HepG2 (cell line): Measurements from ENCODE around the gene TMA7B. TPM values are rescaled to one million over a fixed set of nuclear protein-coding genes. Genes with fewer than 3 reads are reported as not detected.

ENCODE experiments used
- ATAC-seq: fragments of 200-7000 bp; cut with Tn5 transposase; 3 replicates; pipeline ENCODE4 v1.9.1; 2020; ENCODE audit warnings: mild to moderate bottlenecking, moderate library complexity
- BruUV-seq: library from RNA; stranded (reverse); fragments of 400-500 nt; replicated peaks from 2 replicates; lab custom pipeline; 2021; lab: Mats Ljungman, UMichigan
- CTCF ChIA-PET: fragments of 300-600 bp; formaldehyde crosslinking; extraction: SDS; loops from one replicate; lab custom pipeline; 2021; ENCODE audit warnings: low total read pairs, inconsistent platforms, low intra/inter-chr PET ratio; lab: Yijun Ruan, JAX
- POLR2A ChIA-PET: fragments of 350-600 bp; sonication (Branson Sonifier 250); formaldehyde crosslinking; loops from one replicate; lab custom pipeline; 2020; ENCODE audit warnings: antibody characterized with exemption, inconsistent platforms; lab: Yijun Ruan, JAX
- DNase-seq: peaks from one replicate; pipeline ENCODE4 v3.0.0-alpha.2; 2015; ENCODE audit warnings: low spot score
- FAIRE-seq: peaks from 3 replicates; lab custom pipeline; 2011; peaks lifted over from hg19 to GRCh38; lab: Jason Lieb, UNC
- H2AFZ ChIP-seq: one replicate; pipeline ENCODE4 v1.6.1; 2011; ENCODE audit warnings: low read length, inconsistent platforms
- H3K27ac ChIP-seq: fragments of 300-600 bp; 3 replicates; pipeline ENCODE4 v1.8.0; 2011; ENCODE audit warnings: mixed run types, mild to moderate bottlenecking, mixed read lengths, low read length, inconsistent platforms; ENCODE audit not compliant: insufficient read depth; ENCODE audit errors: extremely low read length
- H3K27me3 ChIP-seq, 2 experiments: fragments of 200-600 bp in 1 of 2; 2 replicates in 1 of 2; 3 replicates in 1 of 2; pipeline versions ENCODE4 v1.6.0 to v1.8.0; 2011; ENCODE audit warnings: low read length in 2 of 2, mild to moderate bottlenecking in 2 of 2, moderate library complexity in 2 of 2, inconsistent platforms in 1 of 2; ENCODE audit not compliant: insufficient read depth in 2 of 2, control insufficient read depth in 1 of 2
- H3K36me3 ChIP-seq, 2 experiments: fragments of 200-600 bp in 1 of 2; replicated peaks in 1 of 2; 2 replicates in 1 of 2; 3 replicates in 1 of 2; pipeline versions ENCODE4 v1.5.1 to v1.8.0; 2011; ENCODE audit warnings: low read length in 2 of 2, inconsistent platforms in 1 of 2; ENCODE audit not compliant: insufficient read depth in 2 of 2, control insufficient read depth in 1 of 2
- H3K4me1 ChIP-seq: 2 replicates; pipeline ENCODE4 v1.5.1; 2012; ENCODE audit warnings: low read length, inconsistent platforms; ENCODE audit not compliant: insufficient read depth
- H3K4me2 ChIP-seq: 2 replicates; pipeline ENCODE4 v1.6.0; 2011; ENCODE audit warnings: low read depth, low read length, inconsistent platforms
- H3K4me3 ChIP-seq, 3 experiments: fragments of 200-600 bp in 1 of 3; sonication (generic), shearing (Covaris generic) in 1 of 3; replicated peaks in 1 of 3; 2 replicates each; pipeline ENCODE4 v1.5.1; 2011 to 2016; ENCODE audit warnings: low read length in 3 of 3, inconsistent platforms in 2 of 3, low read depth in 2 of 3, mild to moderate bottlenecking in 2 of 3, control low read depth in 1 of 3, mixed read lengths in 1 of 3; ENCODE audit not compliant: insufficient read depth in 1 of 3
- H3K79me2 ChIP-seq: one replicate; pipeline ENCODE4 v1.6.1; 2011; ENCODE audit warnings: low read length, inconsistent platforms; ENCODE audit not compliant: insufficient read depth
- H3K9ac ChIP-seq: 2 replicates; pipeline ENCODE4 v1.6.0; 2011; ENCODE audit warnings: mild to moderate bottlenecking, low read depth, low read length, inconsistent platforms; ENCODE audit not compliant: insufficient read depth
- H3K9me3 ChIP-seq: 2 replicates; pipeline ENCODE4 v1.5.1; 2012; ENCODE audit warnings: mild to moderate bottlenecking, low read length
- H4K20me1 ChIP-seq: 2 replicates; pipeline ENCODE4 v1.6.0; 2011; ENCODE audit warnings: inconsistent platforms, mild to moderate bottlenecking, low read length, moderate library complexity; ENCODE audit not compliant: insufficient read depth
- AKAP8 ChIP-seq: sonication (generic); formaldehyde crosslinking; IDR thresholded peaks from 2 replicates; pipeline ENCODE4 v1.5.1; 2020; ENCODE audit warnings: mild to moderate bottlenecking, missing genetic modification reagents
- ATF1 ChIP-seq: IDR thresholded peaks from 2 replicates; pipeline ENCODE4 v1.6.1; 2016; ENCODE audit warnings: mild to moderate bottlenecking, control low read depth
- CERS6 ChIP-seq: sonication (generic); formaldehyde crosslinking; IDR thresholded peaks from 2 replicates; pipeline ENCODE4 v1.5.0; 2020; ENCODE audit warnings: missing genetic modification reagents
- NCOA1 ChIP-seq: sonication (generic); formaldehyde crosslinking; IDR thresholded peaks from 2 replicates; pipeline ENCODE4 v1.9.0; 2021; ENCODE audit warnings: missing genetic modification reagents
- NFKB2 ChIP-seq: sonication (generic); formaldehyde crosslinking; IDR thresholded peaks from 2 replicates; pipeline ENCODE4 v1.4.0; 2020; ENCODE audit warnings: missing genetic modification reagents, borderline replicate concordance
- NR2C2 ChIP-seq: sonication (generic); formaldehyde crosslinking; IDR thresholded peaks from 2 replicates; pipeline ENCODE4 v1.4.0; 2020; ENCODE audit warnings: missing genetic modification reagents, mild to moderate bottlenecking, moderate library complexity, borderline replicate concordance
- NR2F6 ChIP-seq, 2 experiments: IDR thresholded peaks; 2 replicates each; pipeline ENCODE4 v1.6.1; 2016; ENCODE audit warnings: antibody characterized with exemption in 1 of 2, mild to moderate bottlenecking in 1 of 2
- PAXIP1 ChIP-seq: sonication (generic); formaldehyde crosslinking; conservative IDR thresholded peaks from 2 replicates; pipeline ENCODE4 v1.4.0; 2020; ENCODE audit warnings: mild to moderate bottlenecking, missing genetic modification reagents, moderate library complexity
- TIGD3 ChIP-seq: sonication (generic); formaldehyde crosslinking; IDR thresholded peaks from 2 replicates; pipeline ENCODE4 v1.5.1; 2020; ENCODE audit warnings: mild to moderate bottlenecking, missing genetic modification reagents, borderline replicate concordance
- ZFP36 ChIP-seq: fragments of 150-350 bp; IDR thresholded peaks from 2 replicates; pipeline ENCODE4 v1.6.1; 2018; ENCODE audit warnings: borderline replicate concordance, low read length, low read depth; ENCODE audit not compliant: partially characterized antibody
- ZFP62 ChIP-seq: sonication (generic); formaldehyde crosslinking; IDR thresholded peaks from 2 replicates; pipeline ENCODE4 v1.4.0; 2020; ENCODE audit warnings: missing genetic modification reagents
- ZFX ChIP-seq: sonication (generic); formaldehyde crosslinking; IDR thresholded peaks from 2 replicates; pipeline ENCODE4 v1.4.0; 2020; ENCODE audit warnings: mild to moderate bottlenecking, low read depth, missing genetic modification reagents, moderate library complexity
- ZNF597 ChIP-seq: sonication (generic); formaldehyde crosslinking; IDR thresholded peaks from 2 replicates; pipeline ENCODE4 v1.5.0; 2020; ENCODE audit warnings: missing genetic modification reagents
- WGBS: methylation state at CpG from one replicate; pipeline ENCODE4 v1.1.6; 2017; ENCODE audit warnings: low lambda C conversion rate; 5-methylcytosine and 5-hydroxymethylcytosine counted together
- in situ Hi-C: cut with HindIII; loops from 2 replicates; pipeline ENCODE4 v1.10.0; 2017; ENCODE audit warnings: low pct_unique_long_range_greater_than_20kb; ENCODE audit not compliant: extremely low pct_ligation_motif_present
- intact Hi-C: fragments of 100-400 bp; cut with micrococcal nuclease; formaldehyde crosslinking; loops from one replicate; pipeline ENCODE4 v1.10.0; 2022; ENCODE audit not compliant: unreplicated experiment
- polyA plus RNA-seq, 8 experiments: library from polyadenylated mRNA; depleted of rRNA in 3 of 8; stranded (reverse) in 7 of 8; unstranded in 1 of 8; fragments of >200 nt; fragmentation: Illumina TruSeq in 4 of 8; extraction: Trizol in 4 of 8; gene quantifications; 2 replicates each; pipeline versions ENCODE4 v1.2.1 to v1.2.3, GENCODE V29; 2011 to 2016; ENCODE audit warnings: low read depth in 4 of 8, missing spikeins in 1 of 8, mixed read lengths in 1 of 8; ENCODE audit not compliant: insufficient read depth in 1 of 8
- total RNA-seq, 5 experiments: library from RNA; depleted of rRNA; stranded (reverse); fragments of >200 nt; fragmentation: Illumina TruSeq; extraction: Trizol; gene quantifications; 2 replicates each; pipeline ENCODE4 v1.2.3, GENCODE V29; 2016; ENCODE audit warnings: low read depth in 1 of 5

The TMA7B gene
- total and polyA plus RNA-seq, 2 of the 13 experiments (the other 11 are each of a cell fraction or from before 2014, with no cell fraction given) = not detected

- Histone ChIP-seq H3K27me3 (peaks cover 3 to 31% of the 10 kb centered on the region in 2 experiments; a peak in 3 of 5 replicates), H3K79me2 (no peaks in the 10 kb centered on the region), H3K36me3 (no peaks in the 10 kb centered on the region), H3K27ac (no peak overlapping the region), H3K4me1 (peaks cover 50% of the 10 kb centered on the region), H3K9me3 (no peaks in the 10 kb centered on the region), H3K4me2 (peak overlapping the region; percentile 56), H3K4me3 (peak overlapping the region in 1 of 3 experiments; percentile 24; a peak in 1 of 6 replicates), H2AFZ (no peak overlapping the region), H3K9ac (no peak overlapping the region), H4K20me1 (no peaks in the 10 kb centered on the region)
- peak; percentile 17; the same call in 1 of the 3 replicates for ATAC-seq
- BruUV-seq = no TSS peak
- 6% methylated on average over 3 of the region's 16 CpGs for WGBS
- intact Hi-C loops (no loop called here), in situ Hi-C loops (no loop called here)
- POLR2A ChIA-PET = no interaction called here
- peak; percentile 32 for FAIRE-seq
- CTCF ChIA-PET = no interaction called here
- DNase-seq = peak; percentile 27
- TF ChIP-seq AKAP8 (CRISPR knock-in tag) = no peak
- no peak for TF ChIP-seq ZFP36
- TF ChIP-seq ATF1 = no peak
- TF ChIP-seq NCOA1 (CRISPR knock-in tag) = no peak
- no peak for TF ChIP-seq CERS6 (CRISPR knock-in tag)
- 0 out of 2 replicates have a peak, but pooled peaks have one; percentile 17 for TF ChIP-seq PAXIP1 (CRISPR knock-in tag)
- no peak for TF ChIP-seq NFKB2
- TF ChIP-seq ZFP62 = no peak
- TF ChIP-seq NR2F6 (IDR thresholded peaks at IDR 0.05) = peak; percentile 79
- peak; percentile 69; the same call in 1 of the 2 replicates for TF ChIP-seq NR2F6 (CRISPR knock-in tag; IDR thresholded peaks at IDR 0.05)
- no peak for TF ChIP-seq TIGD3 (CRISPR knock-in tag)
- TF ChIP-seq ZNF597 (CRISPR knock-in tag) = no peak
- 0 out of 2 replicates have a peak, but pooled peaks have one; percentile 14 for TF ChIP-seq ZFX (CRISPR knock-in tag)
- peak; percentile 80 for TF ChIP-seq NR2C2 (CRISPR knock-in tag)
Measured at GRCh38 chr22:39999144-39999757, 39.1 kb downstream of the TMA7B start.
